Transverse colon (tissue), 4 donors: Measurements from ENCODE around the gene RPS10.

Experiments
- POLR2AphosphoS5 ChIP-seq, 3 donors: sonication (generic); formaldehyde crosslinking; IDR thresholded peaks; one replicate each; pipeline ENCODE4 v1.6.1; 2016; ENCODE audit warnings: antibody characterized with exemption in 3 of 3
- TF ChIP-seq, protein P1 (sequence below), 5 experiments: fragments of 200-600 bp in 3 of 5; fragments of 450-650 bp in 2 of 5; sonication (generic) in 3 of 5; IDR thresholded peaks; 1 replicate in 2 of 5; 2 replicates in 3 of 5; pipeline ENCODE4 v1.5.1; 2016 to 2017; ENCODE audit warnings: antibody characterized with exemption in 5 of 5, inconsistent platforms in 3 of 5, mild to moderate bottlenecking in 2 of 5, moderate library complexity in 1 of 5

DNA sequence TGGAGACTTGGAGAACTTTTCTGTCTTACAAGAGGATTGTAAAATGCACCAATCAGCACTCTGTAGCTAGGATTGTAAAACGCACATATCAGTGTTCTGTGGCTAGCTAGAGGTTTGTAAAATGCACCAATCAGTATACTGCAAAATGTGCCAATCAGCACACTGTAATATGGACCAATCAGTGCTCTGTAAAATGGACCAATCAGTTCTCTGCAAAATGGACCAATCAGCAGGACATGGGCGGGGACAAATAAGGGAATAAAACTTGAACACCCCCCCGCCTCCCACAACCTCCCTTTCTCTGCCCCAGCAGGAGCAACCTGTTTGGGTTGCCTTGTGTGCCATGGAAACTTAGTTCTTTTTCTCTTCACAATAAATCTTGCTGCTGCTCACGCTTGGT is 12.8 kb upstream of the RPS10 start:
- TF ChIP-seq POLR2AphosphoS5 (IDR thresholded peaks at IDR 0.05) = no peak
- TF ChIP-seq, protein P1, sequence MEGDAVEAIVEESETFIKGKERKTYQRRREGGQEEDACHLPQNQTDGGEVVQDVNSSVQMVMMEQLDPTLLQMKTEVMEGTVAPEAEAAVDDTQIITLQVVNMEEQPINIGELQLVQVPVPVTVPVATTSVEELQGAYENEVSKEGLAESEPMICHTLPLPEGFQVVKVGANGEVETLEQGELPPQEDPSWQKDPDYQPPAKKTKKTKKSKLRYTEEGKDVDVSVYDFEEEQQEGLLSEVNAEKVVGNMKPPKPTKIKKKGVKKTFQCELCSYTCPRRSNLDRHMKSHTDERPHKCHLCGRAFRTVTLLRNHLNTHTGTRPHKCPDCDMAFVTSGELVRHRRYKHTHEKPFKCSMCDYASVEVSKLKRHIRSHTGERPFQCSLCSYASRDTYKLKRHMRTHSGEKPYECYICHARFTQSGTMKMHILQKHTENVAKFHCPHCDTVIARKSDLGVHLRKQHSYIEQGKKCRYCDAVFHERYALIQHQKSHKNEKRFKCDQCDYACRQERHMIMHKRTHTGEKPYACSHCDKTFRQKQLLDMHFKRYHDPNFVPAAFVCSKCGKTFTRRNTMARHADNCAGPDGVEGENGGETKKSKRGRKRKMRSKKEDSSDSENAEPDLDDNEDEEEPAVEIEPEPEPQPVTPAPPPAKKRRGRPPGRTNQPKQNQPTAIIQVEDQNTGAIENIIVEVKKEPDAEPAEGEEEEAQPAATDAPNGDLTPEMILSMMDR (IDR thresholded peaks at IDR 0.05) = no peak
